ENCODE measurements around the gene CCDC152.

The CCDC152 gene

DNA sequence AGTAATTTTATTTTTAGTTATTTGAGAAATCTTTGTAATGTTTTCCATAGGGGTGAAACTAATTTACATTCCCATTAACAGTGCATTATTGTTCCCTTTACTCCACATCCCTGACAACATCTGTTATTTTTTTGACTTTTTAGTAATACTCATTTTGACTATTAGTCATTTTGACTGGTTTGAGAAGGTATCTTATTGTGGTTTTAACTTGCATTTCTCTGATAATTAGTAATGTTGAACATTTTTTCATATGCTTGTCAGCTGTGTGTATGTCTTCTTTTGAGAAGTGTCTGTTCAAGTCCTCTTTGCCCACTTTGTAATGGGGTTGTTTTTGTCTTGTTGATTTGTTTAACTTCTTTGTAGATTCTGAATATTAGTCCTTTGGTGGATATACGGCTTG is 27.5 kb downstream of the CCDC152 start:
- no peak for DNase-seq

DNA sequence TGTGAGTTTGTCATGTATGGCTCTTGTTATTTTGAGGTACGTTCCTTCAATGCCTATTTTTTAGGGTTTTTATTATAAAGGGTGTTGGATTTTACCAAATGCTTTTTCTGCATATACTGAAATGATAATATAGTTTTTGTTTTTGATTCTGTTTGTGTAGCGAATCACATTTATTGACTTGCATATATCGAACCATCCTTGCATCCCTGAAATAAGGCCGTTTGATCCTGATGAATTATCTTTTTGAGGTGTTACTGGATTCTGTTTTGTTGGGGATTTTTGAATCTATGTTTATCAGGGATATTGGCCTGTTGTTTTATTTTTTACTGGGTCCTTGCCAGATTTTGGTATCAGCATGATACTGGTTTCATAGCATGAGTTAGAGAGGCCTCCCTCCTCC is 29.1 kb downstream of the CCDC152 start:
- no peak for DNase-seq

DNA sequence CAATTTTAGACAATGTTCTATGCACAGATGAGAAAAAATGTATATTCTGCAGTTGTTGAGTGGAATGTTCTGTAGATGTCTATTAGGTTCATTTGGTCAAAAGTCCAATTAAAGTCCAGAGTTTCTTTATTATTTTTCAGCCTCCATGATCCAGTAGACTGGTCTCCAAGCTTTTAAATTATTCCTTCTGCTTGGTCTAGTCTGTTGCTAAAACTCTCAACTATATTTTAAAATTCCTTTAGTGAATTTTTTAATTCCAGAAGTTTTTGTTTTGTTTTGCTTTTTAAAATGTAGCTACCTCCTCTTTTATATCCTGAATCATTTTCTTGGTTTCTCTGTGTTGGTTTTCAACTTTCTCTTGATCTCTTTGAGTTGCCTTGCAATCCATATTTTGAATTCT is 30.5 kb downstream of the CCDC152 start:
- DNase-seq: no peak

DNA sequence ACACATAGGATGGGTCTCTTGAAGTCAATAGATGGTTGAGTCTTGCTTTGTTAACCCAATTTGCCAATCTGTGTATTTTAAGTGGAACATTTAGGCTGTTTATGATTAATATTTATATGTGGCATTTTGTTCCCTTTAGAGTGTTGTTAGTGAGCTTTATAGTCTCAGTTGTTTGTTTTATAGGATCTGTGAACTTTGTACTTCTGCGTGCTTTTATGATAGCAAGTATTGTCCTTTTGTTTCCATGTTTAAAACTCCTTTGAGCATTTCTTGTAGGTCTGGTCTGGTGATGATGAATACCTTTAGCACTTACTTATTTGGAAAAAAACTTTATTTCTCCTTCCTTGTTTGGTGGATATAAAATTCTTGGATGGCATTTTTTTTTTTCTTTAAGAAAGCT is 31.2 kb downstream of the CCDC152 start:
- DNase-seq: no peak

DNA sequence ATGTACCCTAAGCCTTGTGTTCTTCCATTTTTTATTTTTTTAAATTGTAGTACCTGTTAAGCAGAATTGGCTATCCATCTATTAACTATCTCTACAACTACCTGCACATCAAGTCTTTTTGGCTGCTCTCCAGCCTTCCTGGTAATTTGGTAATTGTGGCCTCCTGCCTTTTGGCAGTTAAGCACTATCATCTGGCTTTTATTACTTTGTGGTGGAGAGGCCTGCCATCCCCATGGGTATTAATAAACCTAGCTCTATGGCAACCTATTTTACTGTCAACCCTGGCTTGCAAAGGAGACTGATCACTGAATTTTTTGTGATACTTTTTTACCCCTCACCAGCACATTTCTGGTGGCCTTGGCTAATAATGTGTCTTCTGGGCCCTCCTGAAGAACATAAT is 34.5 kb downstream of the CCDC152 start:
- no peak for DNase-seq

DNA sequence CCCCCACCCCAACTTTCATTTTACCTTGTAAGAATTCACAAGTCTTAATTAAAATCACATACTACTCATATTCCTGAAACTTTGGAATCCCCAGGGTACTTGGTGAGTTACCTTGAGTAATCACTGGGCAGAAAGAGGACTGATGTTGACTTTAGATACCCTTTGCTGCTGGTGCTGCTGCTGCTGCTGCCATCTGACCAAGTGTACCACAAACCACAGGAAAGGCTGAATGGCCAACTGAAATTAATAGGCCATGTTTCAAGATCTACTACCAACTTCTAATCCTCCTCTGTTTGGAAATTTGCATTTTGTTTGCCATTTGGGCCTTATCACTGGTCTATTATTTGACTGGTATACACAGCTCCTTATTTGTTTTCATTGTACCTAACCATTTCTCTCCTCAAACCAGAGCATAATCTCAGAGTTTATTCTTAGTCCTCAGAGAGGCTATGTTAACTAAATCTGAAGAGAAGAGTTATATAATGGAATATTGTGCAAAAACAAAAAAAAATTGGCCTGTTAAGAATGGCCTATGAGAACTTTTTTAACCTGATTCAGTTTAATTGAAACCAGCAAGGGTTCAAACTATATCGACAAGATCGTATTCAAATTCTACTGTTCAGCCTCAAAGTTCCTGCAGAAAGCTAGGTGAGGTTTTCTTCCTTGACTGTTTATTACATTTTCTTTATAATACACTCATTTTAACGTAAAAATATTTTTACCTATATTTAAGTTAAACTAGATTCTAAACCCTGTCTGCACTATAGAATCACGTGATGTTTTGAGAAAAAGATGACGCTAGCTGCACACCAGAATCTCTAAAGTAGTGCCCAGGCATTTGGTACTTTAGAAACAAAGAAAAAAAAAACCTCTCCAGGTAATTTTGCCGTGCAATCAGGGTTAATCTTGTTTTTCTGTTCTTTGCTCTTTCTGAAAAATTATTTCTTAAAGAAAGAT is 41.9 kb downstream of the CCDC152 start:
- no peak for DNase-seq

DNA sequence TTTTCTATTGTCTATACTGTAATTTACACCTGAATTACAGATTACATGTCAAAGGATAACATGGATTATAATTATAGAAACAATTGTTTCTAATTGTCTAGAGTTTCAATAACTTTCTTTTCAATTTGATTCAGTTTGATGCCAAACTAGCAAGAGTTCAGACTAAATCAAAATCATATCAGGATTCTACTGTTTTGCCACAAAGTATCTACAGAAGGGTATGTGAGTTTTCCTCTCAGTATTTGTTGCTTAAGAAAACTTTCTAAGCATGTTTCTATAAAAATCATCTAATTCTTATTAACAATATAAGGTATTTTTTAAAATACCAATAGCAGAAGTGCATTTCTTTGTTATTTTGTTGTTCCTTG is 42.6 kb downstream of the CCDC152 start:
- DNase-seq: no peak

DNA sequence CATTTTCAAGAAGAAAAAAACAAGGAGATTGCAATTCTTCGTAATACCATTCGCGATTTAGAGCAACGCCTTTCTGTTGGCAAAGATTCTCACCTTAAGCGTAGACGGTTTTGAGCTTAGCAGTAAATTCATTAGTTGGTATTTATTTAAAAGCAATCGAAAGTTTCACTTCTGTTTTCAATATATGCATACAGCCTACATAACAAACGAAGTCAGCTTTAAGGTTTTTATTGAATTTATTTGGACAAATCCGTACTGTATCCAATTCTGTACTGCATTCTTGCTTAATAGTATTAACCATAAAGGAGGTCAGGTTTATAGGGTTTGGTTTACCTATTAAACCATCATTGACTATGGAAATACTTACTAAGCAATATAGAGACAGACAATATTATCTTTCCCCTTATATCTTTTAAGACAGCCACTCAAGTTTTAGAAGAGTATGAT is 43.1 kb downstream of the CCDC152 start:
- no peak for DNase-seq

DNA sequence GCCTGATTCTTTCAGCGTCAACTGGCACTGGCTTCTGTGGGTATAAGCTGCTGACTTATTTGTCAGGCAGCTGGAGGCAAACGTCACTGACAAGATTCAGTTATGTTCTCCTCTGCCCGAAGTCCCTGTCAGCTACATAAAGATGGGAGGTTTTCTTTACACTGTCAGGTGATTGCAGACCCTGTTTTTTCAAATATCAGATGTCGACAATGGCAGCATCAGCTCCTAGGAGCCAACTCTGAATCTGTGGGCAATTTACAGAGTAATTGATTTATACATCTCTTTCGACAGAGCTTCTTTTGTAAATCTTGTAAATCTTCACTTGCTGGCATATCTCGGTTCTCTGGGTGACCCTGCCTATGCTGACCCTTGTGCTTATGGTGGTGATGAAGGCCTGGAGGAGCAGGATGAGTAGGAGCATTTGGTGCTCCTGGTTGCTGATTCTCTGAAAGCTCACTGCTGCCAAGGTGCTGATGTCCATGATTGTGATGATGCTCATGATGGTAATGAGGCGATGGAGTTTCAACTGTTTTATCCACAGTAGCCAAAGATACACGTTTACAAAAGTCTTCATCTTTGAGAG is 44.2 kb downstream of the CCDC152 start:
- no peak for DNase-seq

DNA sequence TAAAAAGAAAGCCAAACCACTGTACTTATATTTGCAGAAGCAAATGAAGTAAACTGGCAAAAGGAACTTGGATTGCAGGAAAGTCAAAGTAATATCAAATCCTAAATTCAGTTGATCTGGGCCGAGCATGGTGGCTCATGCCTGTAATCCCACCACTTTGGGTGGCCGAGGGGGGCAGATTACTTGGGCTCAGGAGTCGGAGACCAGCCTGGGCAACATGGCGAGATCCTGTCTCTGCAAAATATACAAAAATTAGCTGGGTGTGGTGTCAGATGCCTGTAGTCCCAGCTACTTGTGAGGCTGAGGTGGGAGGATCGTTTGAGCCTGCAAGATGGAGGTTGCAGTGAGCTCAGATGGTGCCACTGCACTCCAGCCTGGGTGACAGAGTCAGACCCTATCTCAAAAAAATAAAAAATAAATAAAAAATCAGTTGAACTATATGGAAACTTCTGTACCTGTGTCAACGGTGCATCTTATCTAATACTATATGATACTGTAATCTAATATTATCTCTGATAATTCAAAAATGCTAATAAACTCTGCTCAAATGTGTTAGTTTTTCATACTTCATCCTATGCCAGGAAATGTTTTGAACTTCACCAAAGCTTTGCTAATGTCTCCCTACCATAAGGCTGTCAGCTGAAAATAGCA is 45.0 kb downstream of the CCDC152 start:
- no peak for DNase-seq

DNA sequence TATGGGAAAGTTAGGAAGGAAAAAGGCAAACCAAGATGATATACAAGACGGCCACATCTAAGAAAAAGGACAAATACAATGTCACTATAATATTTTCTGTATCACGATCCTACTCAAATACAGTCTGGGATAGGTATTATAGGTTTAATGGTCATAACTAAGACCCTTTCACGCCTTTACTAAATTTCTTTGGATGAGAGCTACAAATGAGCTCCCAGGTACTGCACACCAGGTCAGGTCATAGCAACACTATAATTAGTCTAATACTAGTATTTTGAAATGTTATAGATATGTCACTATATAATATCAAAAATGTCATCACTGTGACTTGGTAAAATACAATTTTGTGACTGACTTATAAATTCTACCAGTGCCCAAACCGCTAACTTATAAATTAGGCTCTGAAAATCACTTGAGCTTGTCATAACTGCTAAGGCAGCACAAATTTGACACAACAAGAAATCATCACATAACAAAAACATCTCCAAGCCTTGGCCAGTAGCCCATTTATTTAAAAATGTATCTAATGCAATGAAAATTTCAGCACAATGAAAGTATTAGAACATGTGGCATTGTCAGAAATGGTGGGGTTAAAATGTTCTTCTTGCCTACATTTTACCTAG is 48.2 kb downstream of the CCDC152 start:
- DNase-seq: no peak

DNA sequence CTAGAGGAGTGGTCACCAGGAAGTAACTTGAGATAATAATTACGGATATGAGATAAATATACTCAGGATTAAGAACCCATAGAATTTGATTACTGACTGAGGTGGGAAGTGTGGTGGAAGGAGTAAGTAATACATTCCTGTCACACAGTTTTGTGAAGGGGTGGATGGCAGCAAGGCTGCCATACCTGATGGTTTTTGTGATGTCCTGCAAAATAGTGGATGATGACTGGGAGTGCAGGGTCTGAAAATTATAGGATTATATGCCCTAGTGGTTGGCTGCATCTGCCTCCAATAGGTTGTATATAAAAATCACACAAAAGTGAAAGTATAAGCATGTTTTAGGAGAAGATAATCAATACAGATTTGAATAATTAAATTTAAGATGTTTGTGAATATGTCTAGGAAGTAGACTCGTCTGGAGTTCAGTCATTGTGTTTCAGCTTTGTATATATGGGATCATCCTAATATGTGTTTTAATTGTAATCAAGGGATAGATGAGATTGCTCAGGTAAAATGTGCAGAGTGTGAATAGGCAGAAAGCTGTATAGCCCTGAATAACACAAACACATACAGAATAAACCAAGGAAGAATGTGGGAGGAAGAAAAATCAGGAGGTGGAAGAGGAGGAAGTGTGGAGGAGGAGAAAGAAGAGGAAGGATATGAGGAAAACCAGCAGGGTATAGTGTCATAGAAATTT is 49.5 kb downstream of the CCDC152 start:
- DNase-seq: no peak

DNA sequence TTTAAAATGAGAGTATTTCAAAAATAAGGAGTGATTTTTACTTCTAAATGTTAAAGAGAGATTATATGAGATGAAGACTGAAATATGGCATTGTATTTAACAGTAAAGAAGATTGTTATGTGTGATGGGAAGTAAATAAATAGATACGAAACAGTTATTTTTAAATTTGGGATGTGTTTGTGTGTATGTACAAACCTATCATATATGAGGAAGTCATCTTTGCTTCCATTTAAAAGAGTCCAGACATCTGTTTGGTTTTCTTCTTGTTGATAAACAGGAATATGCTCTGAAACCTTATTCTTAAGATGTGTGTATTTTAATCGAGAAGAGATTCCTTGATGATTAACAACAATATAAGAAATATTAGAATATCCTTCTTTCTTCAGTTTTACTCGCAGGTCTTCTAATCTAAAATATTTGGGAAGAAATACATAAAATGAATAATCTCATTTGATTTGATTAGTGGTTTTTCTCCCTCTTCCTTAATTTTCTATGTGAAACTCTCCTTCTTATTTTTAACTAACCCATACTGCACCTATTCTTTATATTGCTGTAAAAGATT is 50.2 kb downstream of the CCDC152 start:
- no peak for DNase-seq

DNA sequence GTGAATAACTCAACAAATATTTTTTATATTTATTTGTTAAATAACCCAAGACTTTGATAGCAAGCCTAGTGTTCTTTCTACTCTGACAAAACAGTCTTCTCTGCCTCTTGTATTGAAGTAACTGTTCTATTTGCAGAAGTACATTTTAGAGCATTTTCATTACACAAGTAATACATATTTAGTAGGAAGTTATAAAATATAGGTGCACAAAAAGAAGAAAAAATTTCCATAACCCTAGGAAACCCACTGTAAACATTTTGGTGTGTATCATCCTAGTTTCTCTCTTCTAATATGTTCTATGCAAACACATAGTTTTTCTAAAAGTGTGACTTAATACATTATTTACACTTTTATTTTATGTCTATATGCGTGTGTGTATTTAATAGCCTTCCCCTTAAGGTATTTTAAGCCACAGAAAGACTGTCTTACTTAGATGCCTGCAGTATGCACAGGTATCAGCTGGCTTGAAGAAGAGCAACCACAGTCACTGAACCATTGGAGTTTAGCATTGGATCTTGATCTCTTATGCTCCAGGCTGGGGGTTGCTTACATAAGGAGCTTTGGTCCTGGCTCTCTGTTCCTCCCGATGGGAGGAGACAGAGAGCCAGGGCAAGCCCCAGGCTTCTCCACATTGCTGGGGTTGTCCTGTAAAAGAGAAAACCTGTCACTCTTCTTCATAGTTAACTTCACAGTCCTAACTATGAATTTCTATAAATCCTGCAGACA is 51.3 kb downstream of the CCDC152 start:
- DNase-seq: no peak

DNA sequence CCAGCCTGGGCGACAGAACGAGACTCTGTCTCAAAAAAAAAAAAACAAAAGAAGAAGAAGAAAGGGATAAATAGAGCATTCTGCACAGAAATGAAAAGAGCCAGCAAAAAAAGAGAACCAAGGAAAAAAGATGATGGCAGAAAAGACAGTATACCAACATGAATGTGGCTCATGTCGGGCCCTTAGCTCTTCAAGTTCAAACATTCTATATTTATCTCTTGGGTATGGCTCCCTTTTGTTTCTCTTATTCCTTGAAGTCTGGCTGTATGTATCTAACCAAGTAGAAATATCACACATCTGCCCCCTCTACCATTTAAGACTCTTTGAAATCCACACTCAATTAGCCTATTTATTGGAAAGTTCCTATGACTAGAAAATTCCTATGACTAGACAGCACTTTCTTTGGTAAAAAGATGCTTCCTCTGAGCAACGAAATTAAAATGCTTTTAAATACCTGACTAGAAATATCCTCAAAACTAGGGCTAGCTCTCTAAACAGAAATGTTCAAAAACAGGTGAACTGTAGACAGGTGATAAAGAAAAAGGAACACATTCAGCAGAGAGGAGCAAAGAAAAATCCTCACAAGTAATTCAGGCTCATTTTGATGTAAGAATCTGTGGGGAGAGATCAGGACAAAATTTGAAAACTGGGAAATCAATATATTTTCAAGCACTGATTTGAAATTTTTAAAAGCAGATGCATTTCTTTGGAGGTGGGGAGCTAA is 52.4 kb downstream of the CCDC152 start:
- no peak for DNase-seq

DNA sequence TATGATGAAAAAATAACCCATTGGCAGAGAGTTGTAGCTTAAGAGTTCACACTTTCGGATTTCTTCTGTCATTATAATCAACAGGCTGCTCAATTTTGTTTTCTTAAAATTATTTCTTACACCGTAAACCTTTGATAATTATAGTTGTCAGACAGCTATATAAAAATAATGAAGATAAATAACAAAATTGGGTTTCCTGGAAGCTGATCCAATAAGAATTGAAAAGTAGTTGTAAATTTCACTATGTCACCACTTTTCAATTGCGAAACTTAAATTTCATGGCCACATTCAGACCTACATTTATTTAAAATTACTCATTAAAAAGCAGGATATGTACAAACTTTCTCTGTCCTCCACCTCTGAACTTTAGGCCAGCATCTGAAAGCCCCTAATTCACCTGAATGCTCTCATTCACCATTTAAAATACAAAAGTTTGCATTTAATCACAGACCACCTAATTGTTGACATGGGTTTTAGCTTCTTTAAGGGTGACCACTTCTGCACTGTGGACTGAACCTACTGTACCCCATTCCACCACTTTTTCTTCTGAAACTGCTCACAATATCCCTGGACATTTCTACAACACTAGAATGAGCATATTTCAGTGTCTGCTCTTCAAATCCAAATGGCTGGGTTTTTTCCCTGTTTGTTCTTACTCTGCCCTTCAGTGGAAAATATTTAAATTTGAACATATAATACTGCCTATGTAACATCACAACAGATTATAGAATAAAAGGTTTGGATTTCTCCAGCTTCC is 54.4 kb downstream of the CCDC152 start:
- DNase-seq: no peak

DNA sequence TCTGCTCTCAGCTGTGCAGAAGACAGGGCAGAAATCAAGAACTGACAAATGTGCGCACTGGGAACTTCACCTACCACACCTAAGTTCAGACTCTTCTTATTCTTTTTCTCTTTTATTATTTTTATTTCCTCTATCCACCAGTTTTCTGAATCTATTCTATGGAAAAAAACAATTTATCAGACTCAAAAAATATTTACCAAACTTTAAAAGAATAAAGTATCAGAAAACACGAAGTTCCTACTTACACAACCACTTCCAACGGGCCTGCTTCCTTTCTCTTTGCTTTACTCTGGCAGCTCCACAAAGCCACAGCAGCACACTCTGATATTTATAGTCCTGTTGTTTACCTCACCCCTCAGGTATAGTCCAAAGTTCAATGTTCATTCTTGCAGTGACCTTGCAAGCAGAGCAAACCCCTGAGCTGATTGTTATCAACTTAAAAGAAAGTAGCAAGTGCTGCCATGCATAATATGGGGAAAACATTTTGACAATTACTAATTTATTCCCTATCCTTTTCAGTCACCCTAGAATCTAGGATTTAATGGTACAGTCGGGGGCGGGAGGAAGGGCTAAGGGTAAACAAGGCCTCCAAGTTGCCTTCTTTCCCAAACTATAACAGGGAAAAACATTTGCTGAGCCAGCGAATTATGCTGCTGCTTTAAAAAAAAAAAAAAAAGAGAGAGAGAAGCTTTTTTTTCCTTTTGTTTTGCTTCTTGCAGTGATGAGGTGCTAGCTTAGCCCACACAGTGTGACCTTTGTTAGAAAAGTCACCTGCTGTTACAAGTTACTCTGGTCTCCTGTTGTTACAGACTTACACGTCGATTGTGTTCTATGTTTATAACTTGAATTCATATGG is 55.2 kb downstream of the CCDC152 start, which contains the start of gene SELENOP:
Gene SELENOP (minus strand): TSS at position 302 of the 856 bp plus-strand sequence. CDS start 3,539 bp downstream, outside the sequence.
- DNase-seq: no peak

DNA sequence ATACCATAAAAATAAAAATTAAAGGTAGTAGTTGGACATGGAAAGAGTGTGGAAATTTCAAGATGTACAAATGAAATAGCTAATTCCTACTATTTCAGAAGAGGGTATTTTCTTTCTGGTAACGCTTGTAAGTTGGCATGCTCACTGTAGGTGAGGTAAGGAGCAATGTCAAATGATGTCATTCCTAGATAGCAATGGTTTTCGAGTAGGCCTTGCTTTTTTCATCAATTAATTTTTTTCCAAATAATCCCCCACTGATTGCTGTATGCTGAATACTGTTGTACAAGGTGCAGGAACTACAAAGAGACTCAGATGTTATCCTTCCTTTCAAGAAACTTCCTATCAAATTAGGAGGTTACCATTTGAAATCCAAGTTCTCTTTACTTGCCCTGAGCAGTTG is 56.0 kb downstream of the CCDC152 start:
- DNase-seq: no peak

DNA sequence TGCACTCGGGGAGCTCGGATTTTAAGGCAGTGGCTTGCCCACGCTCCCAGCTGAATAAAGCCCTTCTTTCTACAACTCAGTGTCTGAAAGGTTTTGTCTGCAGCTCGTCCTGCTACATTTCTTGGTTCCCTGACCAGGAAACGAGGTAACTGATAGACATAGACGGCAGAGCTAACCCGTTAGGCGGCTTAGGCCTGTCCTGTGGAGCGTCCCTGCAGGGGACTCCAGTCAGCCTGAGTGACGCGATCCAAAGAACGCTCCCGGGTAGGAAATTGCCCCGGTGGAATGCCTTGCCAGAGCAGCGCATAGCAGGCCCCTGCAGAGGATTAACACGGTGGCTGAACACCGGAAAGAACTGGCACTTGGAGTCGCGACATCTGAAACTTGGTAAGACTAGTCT is 56.9 kb downstream of the CCDC152 start:
- DNase-seq: no peak
